AG04450 (cell line): ENCODE results near the gene GSTM4. TPM values are rescaled to one million over a fixed set of nuclear protein-coding genes. Genes with fewer than 3 reads are reported as not detected.

Experiments used
- CTCF ChIA-PET: fragments of 300-600, 350-600 bp; formaldehyde crosslinking; extraction: SDS; loops from one replicate; lab custom pipeline; 2022; ENCODE audit warnings: antibody characterized with exemption, inconsistent platforms; lab: Charles Lee
- POLR2A ChIA-PET: fragments of 350-600 bp; formaldehyde crosslinking; extraction: SDS; loops from one replicate; lab custom pipeline; 2021; ENCODE audit warnings: antibody characterized with exemption, inconsistent platforms; lab: Yijun Ruan, JAX
- DNase-seq: peaks from one replicate; pipeline ENCODE4 v3.0.0-alpha.2; 2011; ENCODE audit warnings: low read depth, low spot score
- H3K27ac ChIP-seq: one replicate; pipeline ENCODE4 v1.5.1; 2012; ENCODE audit warnings: low read depth, low read length, control low read depth
- H3K27me3 ChIP-seq: one replicate; pipeline ENCODE4 v1.6.0; 2012; ENCODE audit warnings: low read length; ENCODE audit not compliant: control insufficient read depth, insufficient read depth
- H3K4me3 ChIP-seq: 2 replicates; pipeline ENCODE4 v1.5.1; 2011; ENCODE audit warnings: mild to moderate bottlenecking, low read depth, low read length, control low read depth
- H3K9me3 ChIP-seq: 2 replicates; pipeline ENCODE4 v1.5.1; 2012; ENCODE audit warnings: low read length; ENCODE audit not compliant: control insufficient read depth, insufficient read depth
- polyA plus RNA-seq: library from polyadenylated mRNA; depleted of rRNA; stranded (reverse); fragments of >200 nt; gene quantifications from 2 replicates; pipeline ENCODE4 v1.2.3, GENCODE V29; 2011
- TF ChIP-seq, protein P1 (sequence below): IDR thresholded peaks from 2 replicates; pipeline ENCODE4 v1.5.1; 2011; ENCODE audit warnings: low read depth, low read length, control low read depth, inconsistent platforms

Gene GSTM4
- polyA plus RNA-seq, 1 experiment = 62.6 TPM

DNA sequence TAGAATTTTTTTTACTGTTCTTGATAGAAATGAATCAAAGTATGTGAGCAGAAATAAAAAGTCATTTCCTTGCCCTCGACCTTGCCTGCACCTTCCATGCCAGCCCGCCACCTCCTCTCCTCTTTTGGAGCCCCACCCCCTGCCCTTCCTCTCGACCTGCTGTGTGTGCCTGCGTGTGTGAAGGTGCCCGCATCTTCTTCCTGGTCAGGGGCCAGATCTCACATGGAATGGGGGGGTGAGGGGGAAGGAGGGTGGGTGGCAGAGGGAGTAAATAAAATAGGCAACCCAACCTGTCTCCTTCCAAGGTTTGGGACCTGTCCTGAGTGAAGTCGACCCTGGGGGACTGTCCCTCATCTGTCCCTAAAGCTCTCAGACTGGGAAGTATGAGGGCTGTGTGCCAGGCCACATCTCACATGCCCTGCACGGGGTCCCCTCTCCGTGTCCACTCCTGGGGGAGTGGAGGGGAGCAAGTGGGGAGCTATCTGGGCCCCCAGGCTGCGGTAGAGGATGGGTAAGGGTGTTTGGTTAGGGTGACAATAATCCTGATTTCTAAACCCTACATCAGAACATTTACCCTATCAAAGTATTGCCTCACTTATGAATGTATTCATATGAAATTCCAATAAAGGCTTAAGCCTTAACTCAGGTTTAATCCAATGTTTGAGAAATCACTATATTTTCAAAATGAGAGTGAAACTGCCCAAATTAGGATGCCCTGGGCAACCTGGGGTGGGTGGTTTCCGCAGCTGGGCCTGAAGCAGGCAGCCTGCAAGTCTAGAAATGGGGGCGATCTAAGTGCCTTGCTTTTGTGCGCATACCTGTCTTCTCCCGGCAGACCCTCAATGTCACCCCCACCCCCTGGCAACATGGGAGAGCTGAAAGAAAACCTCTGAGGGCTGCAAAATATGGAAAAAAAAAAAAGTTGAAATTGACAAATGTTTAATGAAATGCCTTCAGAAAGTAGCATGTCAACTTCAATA, 20.8 kb upstream of the GSTM4 start:
- TF ChIP-seq, protein P1, sequence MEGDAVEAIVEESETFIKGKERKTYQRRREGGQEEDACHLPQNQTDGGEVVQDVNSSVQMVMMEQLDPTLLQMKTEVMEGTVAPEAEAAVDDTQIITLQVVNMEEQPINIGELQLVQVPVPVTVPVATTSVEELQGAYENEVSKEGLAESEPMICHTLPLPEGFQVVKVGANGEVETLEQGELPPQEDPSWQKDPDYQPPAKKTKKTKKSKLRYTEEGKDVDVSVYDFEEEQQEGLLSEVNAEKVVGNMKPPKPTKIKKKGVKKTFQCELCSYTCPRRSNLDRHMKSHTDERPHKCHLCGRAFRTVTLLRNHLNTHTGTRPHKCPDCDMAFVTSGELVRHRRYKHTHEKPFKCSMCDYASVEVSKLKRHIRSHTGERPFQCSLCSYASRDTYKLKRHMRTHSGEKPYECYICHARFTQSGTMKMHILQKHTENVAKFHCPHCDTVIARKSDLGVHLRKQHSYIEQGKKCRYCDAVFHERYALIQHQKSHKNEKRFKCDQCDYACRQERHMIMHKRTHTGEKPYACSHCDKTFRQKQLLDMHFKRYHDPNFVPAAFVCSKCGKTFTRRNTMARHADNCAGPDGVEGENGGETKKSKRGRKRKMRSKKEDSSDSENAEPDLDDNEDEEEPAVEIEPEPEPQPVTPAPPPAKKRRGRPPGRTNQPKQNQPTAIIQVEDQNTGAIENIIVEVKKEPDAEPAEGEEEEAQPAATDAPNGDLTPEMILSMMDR = no peak
- Histone ChIP-seq H3K27ac (no peak overlapping the region), H3K27me3 (no peaks in the 10 kb centered on the region), H3K4me3 (no peak overlapping the region), H3K9me3 (no peaks in the 10 kb centered on the region)
- DNase-seq = no peak
- CTCF ChIA-PET = interaction anchor here (1.1 to 10.8 kb wide), 7 partner anchors 8 to 139 kb away, joined by 3 to 106 read pairs (median 4); partner anchors contain the start of genes AMPD2 and GNAT2
- POLR2A ChIA-PET = interaction anchor here (1.4 kb wide), 1 partner anchor 87 kb away, joined by 11 read pairs; the partner anchor contains the start of gene GNAI3

DNA sequence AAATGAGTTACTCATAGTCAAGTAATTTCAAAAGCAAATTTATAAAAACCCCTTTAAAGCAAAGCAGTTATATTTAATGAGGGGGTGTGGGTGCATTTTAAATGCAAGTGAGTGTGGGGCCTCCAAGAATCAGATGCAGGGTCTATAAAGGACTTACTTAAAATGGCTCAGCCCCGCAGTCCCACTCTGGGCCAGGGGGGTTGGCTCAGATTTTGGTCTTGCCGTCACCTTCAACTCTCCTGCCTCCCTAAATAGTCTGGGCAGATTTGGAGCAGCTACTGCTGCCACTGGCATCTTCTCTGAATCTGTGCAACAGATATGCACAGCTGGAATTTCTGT, 20.1 kb upstream of the GSTM4 start:
- no peak overlapping the region for H3K4me3 ChIP-seq
- no peak for DNase-seq
- ChIA-PET POLR2A (interaction anchor here (0.7 to 1.4 kb wide), 2 partner anchors 35 to 88 kb away, joined by 3 to 11 read pairs; partner anchors contain the start of gene GNAI3), CTCF (interaction anchor here (1.1 to 10.9 kb wide), 5 partner anchors 8 to 138 kb away, joined by 3 to 365 read pairs (median 102); no protein-coding TSS in a partner anchor)
- no peaks in the 10 kb centered on the region for H3K27me3 ChIP-seq
- TF ChIP-seq, protein P1 = no peak
- H3K9me3 ChIP-seq = no peaks in the 10 kb centered on the region
- H3K27ac ChIP-seq = peak overlapping the region; percentile 33

DNA sequence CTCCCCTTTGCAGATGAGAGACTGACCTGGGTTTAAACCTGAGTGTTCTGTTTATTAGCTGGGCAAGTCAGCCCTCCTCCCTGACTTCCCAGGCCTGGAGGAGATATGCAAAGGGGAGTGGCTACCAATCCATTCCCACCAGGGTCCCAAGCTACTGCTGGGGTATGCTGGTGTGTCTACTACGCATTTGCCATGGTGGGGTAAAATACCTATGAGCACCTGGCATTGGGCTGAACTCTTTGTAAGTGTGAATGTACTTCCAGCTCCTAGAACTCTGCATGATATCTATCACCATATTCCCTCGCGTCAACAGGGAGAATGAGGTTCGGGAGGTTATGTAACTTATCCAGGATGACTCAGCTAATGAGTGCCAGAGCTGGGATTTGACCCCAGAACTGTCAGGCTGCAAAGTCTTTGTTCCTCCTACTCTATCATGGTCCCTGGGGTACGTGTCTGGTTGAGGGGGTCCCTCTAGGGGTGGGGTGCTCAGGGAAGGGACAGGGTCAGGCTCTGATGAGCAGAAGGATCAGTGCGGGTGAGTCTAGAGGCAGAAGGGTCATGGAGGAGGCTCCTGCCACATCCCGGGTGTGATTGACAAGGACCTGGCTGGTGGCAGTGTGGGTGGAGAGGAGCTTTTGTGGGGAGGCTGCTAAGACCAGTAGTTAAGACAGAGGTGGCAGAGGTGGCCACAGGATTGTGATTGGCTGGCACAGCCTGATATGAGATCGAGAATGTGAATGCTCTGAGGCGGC, 19.5 kb upstream of the GSTM4 start:
- Histone ChIP-seq H3K27me3 (no peaks in the 10 kb centered on the region), H3K9me3 (no peaks in the 10 kb centered on the region), H3K27ac (peak overlapping the region; percentile 33), H3K4me3 (no peak overlapping the region)
- ChIA-PET POLR2A (interaction anchor here (0.7 to 1.4 kb wide), 2 partner anchors 36 to 88 kb away, joined by 3 to 11 read pairs; partner anchors contain the start of gene GNAI3), CTCF (interaction anchor here (1.1 to 10.9 kb wide), 6 partner anchors 8 to 349 kb away, joined by 3 to 365 read pairs (median 83); partner anchors contain the start of gene AHCYL1)
- TF ChIP-seq, protein P1 = no peak
- no peak for DNase-seq

DNA sequence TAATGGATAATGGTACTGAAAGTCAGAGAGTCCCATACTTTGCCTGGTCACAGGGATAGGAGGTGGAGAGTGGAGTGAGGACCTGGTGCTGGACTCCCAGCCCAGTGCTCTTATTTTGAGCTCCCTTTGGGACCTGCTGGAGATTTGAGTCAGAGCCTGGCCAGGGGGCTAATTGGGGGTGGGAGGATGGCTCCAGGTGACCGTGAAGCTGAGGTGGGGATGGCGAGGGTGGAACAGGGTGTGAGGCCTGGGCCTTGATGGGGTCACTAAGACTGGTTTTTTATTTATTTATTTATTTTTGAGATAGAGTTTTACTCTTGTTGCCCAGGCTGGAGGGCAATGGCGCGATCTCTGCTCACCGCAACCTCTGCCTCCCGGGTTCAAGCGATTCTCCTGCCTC, 18.5 kb upstream of the GSTM4 start:
- ChIA-PET CTCF (interaction anchor here (1.6 to 10.9 kb wide), 6 partner anchors 9 to 347 kb away, joined by 5 to 365 read pairs (median 83); partner anchors contain the start of gene AHCYL1), POLR2A (no interaction called here)
- Histone ChIP-seq H3K27ac (no peak overlapping the region), H3K9me3 (no peaks in the 10 kb centered on the region), H3K4me3 (no peak overlapping the region), H3K27me3 (no peaks in the 10 kb centered on the region)
- no peak for DNase-seq
- TF ChIP-seq, protein P1 = no peak
